Astrocyte (in vitro differentiated cells and primary cell): ENCODE results near the gene SUFU.

ENCODE experiments used
- CTCF ChIP-seq: IDR thresholded peaks from 2 replicates; pipeline ENCODE4 v1.5.1; 2011; ENCODE audit warnings: low read depth, mild to moderate bottlenecking, inconsistent platforms, low read length, moderate library complexity; ENCODE audit not compliant: insufficient read depth
- EZH2 ChIP-seq: IDR thresholded peaks from 2 replicates; pipeline ENCODE4 v1.6.1; 2012; ENCODE audit warnings: mild to moderate bottlenecking, low read length, inconsistent platforms; ENCODE audit not compliant: insufficient read depth

- TF ChIP-seq CTCF, result no peak
- no peak for TF ChIP-seq EZH2
Measured at GRCh38 chr10:102534333-102534732, 30.6 kb downstream of the SUFU start.
